Measurements from ENCODE around the gene MAP3K4.

MAP3K4 gene

GRCh38 chr6:161161889-161162624 lies 170.5 kb downstream of the MAP3K4 start:
- Histone ChIP-seq H3K4me1 (ENCODE audit: control insufficient read depth, insufficient read depth, low read length) (peaks cover 6% of the 10 kb centered on the region), H3K4me3 (ENCODE audit: low read length) (no peak overlapping the region), H3K9ac (ENCODE audit: low read depth, low read length) (no peak overlapping the region), H3K4me2 (ENCODE audit: low read length) (no peak overlapping the region), H3K36me3 (ENCODE audit: insufficient read depth, low read length) (peaks cover 11% of the 10 kb centered on the region), H3K9me3 (replicated peaks; ENCODE audit: low read length) (no peaks in the 10 kb centered on the region), H3K27me3 (ENCODE audit: control insufficient read depth, insufficient read depth, low read length) (no peaks in the 10 kb centered on the region)

GRCh38 chr6:161162722-161163121 lies 171.2 kb downstream of the MAP3K4 start:
- Histone ChIP-seq H3K36me3 (ENCODE audit: insufficient read depth, low read length) (peaks cover 11% of the 10 kb centered on the region), H3K4me2 (ENCODE audit: low read length) (no peak overlapping the region), H3K4me3 (ENCODE audit: low read length) (no peak overlapping the region), H3K9me3 (replicated peaks; ENCODE audit: low read length) (no peaks in the 10 kb centered on the region), H3K9ac (ENCODE audit: low read depth, low read length) (no peak overlapping the region), H3K27me3 (ENCODE audit: control insufficient read depth, insufficient read depth, low read length) (no peaks in the 10 kb centered on the region), H3K4me1 (ENCODE audit: control insufficient read depth, insufficient read depth, low read length) (peaks cover 6% of the 10 kb centered on the region)

GRCh38 chr6:161163466-161164181 lies 172.1 kb downstream of the MAP3K4 start:
- Histone ChIP-seq H3K9me3 (replicated peaks; ENCODE audit: low read length) (no peaks in the 10 kb centered on the region), H3K4me3 (ENCODE audit: low read length) (no peak overlapping the region), H3K36me3 (ENCODE audit: insufficient read depth, low read length) (peaks cover 11% of the 10 kb centered on the region), H3K9ac (ENCODE audit: low read depth, low read length) (no peak overlapping the region), H3K4me1 (ENCODE audit: control insufficient read depth, insufficient read depth, low read length) (peaks cover 12% of the 10 kb centered on the region), H3K4me2 (ENCODE audit: low read length) (no peak overlapping the region), H3K27me3 (ENCODE audit: control insufficient read depth, insufficient read depth, low read length) (no peaks in the 10 kb centered on the region)

- Histone ChIP-seq H3K4me1 (ENCODE audit: control insufficient read depth, insufficient read depth, low read length) (peaks cover 18% of the 10 kb centered on the region), H3K9me3 (replicated peaks; ENCODE audit: low read length) (no peaks in the 10 kb centered on the region), H3K9ac (ENCODE audit: low read depth, low read length) (no peak overlapping the region), H3K4me2 (ENCODE audit: low read length) (no peak overlapping the region), H3K27me3 (ENCODE audit: control insufficient read depth, insufficient read depth, low read length) (no peaks in the 10 kb centered on the region), H3K36me3 (ENCODE audit: insufficient read depth, low read length) (peaks cover 11% of the 10 kb centered on the region), H3K4me3 (ENCODE audit: low read length) (no peak overlapping the region)
Measured at GRCh38 chr6:161164182-161164625, 172.6 kb downstream of the MAP3K4 start.

GRCh38 chr6:161166176-161166575 lies 174.6 kb downstream of the MAP3K4 start:
- peaks cover 11% of the 10 kb centered on the region for H3K36me3 ChIP-seq (ENCODE audit: insufficient read depth, low read length)
- H3K4me1 ChIP-seq (ENCODE audit: control insufficient read depth, insufficient read depth, low read length) = peaks cover 28% of the 10 kb centered on the region
- H3K4me3 ChIP-seq (ENCODE audit: low read length) = no peak overlapping the region
- no peak overlapping the region for H3K9ac ChIP-seq (ENCODE audit: low read depth, low read length)
- H3K27me3 ChIP-seq (ENCODE audit: control insufficient read depth, insufficient read depth, low read length) = no peaks in the 10 kb centered on the region
- H3K9me3 ChIP-seq (replicated peaks; ENCODE audit: low read length) = no peaks in the 10 kb centered on the region
- no peak overlapping the region for H3K4me2 ChIP-seq (ENCODE audit: low read length)

GRCh38 chr6:161166677-161167076 lies 175.1 kb downstream of the MAP3K4 start:
- H3K4me1 ChIP-seq (ENCODE audit: control insufficient read depth, insufficient read depth, low read length) = peaks cover 26% of the 10 kb centered on the region
- H3K27me3 ChIP-seq (ENCODE audit: control insufficient read depth, insufficient read depth, low read length) = no peaks in the 10 kb centered on the region
- H3K36me3 ChIP-seq (ENCODE audit: insufficient read depth, low read length) = peaks cover 6% of the 10 kb centered on the region

More at GRCh38 chr6:161166677-161167076, 175.1 kb downstream of the MAP3K4 start:
- H3K9me3 ChIP-seq (replicated peaks; ENCODE audit: low read length) = no peaks in the 10 kb centered on the region
- H3K4me2 ChIP-seq (ENCODE audit: low read length) = no peak overlapping the region
- no peak overlapping the region for H3K9ac ChIP-seq (ENCODE audit: low read depth, low read length)
- H3K4me3 ChIP-seq (ENCODE audit: low read length) = no peak overlapping the region

Data from skeletal muscle satellite cell (primary cell).